AG09319 (cell line): ENCODE results near the gene S100A10.

Experiments used
- DNase-seq: peaks from one replicate; pipeline ENCODE4 v3.0.0-alpha.2; 2010; ENCODE audit warnings: low read depth; ENCODE audit errors: extremely low read depth
- TF ChIP-seq, protein P1 (sequence below): IDR thresholded peaks from 2 replicates; pipeline ENCODE4 v1.5.1; 2011; ENCODE audit warnings: low read depth, mild to moderate bottlenecking, inconsistent platforms, low read length, moderate library complexity

Gene S100A10

GRCh38 chr1:152013664-152014237, 20.1 kb upstream of the S100A10 start:
- TF ChIP-seq, protein P1, sequence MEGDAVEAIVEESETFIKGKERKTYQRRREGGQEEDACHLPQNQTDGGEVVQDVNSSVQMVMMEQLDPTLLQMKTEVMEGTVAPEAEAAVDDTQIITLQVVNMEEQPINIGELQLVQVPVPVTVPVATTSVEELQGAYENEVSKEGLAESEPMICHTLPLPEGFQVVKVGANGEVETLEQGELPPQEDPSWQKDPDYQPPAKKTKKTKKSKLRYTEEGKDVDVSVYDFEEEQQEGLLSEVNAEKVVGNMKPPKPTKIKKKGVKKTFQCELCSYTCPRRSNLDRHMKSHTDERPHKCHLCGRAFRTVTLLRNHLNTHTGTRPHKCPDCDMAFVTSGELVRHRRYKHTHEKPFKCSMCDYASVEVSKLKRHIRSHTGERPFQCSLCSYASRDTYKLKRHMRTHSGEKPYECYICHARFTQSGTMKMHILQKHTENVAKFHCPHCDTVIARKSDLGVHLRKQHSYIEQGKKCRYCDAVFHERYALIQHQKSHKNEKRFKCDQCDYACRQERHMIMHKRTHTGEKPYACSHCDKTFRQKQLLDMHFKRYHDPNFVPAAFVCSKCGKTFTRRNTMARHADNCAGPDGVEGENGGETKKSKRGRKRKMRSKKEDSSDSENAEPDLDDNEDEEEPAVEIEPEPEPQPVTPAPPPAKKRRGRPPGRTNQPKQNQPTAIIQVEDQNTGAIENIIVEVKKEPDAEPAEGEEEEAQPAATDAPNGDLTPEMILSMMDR: peak; percentile 69
- DNase-seq: no peak

DNA sequence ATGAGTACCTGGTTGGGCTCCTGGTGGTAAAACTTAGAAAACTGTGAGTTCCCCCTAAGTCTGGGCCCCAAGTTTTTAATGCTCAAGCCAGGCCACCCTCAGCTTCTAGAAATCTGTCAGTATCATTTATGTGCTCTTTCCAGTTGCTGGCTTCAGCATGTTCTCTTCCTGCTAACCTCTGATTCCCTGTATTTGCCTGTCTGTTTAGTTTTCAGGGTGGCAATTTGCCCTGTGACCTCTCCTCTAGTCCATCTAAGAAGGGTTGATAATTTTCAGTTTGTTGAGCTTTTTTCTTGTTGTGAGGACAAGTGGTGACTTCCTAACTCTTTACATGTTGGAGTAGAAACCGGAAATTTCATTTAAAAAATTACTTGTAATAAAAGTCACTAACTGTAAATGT, 16.0 kb upstream of the S100A10 start:
- DNase-seq: no peak
- TF ChIP-seq, protein P1: no peak

GRCh38 chr1:152007047-152007446, 13.4 kb upstream of the S100A10 start:
- TF ChIP-seq, protein P1: no peak
- DNase-seq: no peak

DNA sequence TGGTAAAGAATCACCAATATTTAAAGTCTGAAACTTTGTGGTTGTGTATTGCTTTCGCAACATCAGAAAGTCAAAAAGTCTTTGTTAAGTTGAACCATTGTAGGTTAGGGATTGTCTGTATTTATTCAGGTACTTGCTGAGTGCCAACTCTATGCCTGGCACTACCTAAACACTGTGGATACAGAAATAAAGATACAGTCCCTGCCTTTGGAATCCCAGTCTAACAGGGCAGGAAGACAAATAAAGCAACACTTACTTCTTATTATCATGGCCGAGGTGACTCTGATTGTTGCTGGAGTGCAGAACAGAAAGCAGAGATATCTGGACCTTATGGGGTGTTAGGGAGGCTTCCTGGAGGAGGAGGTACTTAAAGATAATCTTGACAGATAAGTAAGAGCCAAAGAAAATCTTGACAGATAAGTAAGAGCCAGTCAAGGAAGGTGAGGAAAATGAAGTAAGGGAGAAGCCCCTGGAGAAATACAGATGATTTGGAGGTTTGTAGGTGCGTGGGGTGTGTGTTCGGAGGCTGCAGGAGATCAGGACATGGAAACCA, 11.8 kb upstream of the S100A10 start:
- DNase-seq: no peak

GRCh38 chr1:152003846-152004442, 10.3 kb upstream of the S100A10 start:
- TF ChIP-seq, protein P1: no peak; the same call in 1 of the 2 replicates
- DNase-seq: no peak

More for the DNA sequence above, 11.8 kb upstream of the S100A10 start:
- TF ChIP-seq, protein P1: no peak

GRCh38 chr1:152002960-152003359, 9.3 kb upstream of the S100A10 start:
- TF ChIP-seq, protein P1: no peak
- DNase-seq: no peak

DNA sequence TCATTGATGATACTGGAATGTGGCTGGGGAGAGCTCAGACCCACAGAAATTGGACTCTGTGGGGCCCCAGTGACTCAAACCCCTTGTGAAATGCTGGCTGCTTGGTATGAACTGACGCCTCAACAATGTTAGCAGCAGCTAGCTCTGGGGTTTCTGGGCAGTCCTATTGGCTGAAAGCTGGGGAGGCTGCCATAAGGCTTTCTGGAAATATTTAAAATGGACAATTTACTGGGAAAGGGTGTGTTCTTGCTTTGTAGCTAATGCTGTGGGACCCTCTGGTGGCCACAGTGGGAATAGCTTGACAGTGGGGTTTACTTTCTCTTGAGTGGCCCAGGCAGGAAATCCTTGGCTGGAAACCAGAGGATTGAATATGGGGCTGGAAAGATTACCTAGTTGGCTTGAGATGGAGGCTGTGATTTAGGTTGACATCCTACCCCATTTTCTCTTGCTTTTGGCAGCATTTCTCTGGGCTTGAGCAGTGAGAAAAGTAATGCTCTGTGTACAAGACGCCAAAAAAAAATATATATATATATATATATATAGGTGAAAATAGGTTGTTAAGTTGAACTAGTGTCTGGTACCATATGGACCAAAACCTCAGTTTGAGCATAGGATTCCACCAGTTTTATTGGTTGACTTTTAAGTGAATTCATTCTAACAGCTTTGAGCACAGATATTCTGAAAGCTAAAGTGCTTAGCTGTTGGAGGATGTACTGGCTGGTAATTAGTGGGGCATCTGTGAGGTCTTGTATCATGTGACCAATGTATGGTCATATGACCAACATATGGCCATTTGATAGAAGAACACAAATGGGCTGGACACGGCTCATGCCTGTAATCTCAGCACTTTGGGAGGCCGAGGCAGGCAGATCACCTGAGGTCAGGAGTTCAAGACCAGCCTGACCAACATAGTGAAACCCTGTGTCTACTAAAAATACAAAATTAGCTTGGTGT, 8.2 kb upstream of the S100A10 start:
- TF ChIP-seq, protein P1: peak; percentile 98
- peak; percentile 95 for DNase-seq
